Activated CD4-positive, alpha-beta T cell treated with anti-CD3 and anti-CD28 coated beads, Interleukin-2, amount 50 U/mL, for 1 hour (primary cell): Measurements from ENCODE around the gene DDX51.
"Not testable (repeated sequence)": the region's sequence is repeated elsewhere in the genome, so short reads cannot be mapped to it uniquely, and the experiment has no call there.

Source experiments
- DNase-seq: peaks from one replicate; pipeline ENCODE4 v3.0.0-alpha.2; 2020

DDX51 gene

GRCh38 chr12:132152953-132153352 lies 8.8 kb upstream of the DDX51 start:
- no peak for DNase-seq

GRCh38 chr12:132152411-132152821 lies 8.3 kb upstream of the DDX51 start:
- no peak for DNase-seq

GRCh38 chr12:132151766-132152410 lies 7.8 kb upstream of the DDX51 start:
- DNase-seq, result no peak

- no peak for DNase-seq
Observed at GRCh38 chr12:132151145-132151765, 7.1 kb upstream of the DDX51 start.

GRCh38 chr12:132150780-132151144 lies 6.6 kb upstream of the DDX51 start:
- no peak for DNase-seq

GRCh38 chr12:132149526-132149925 lies 5.4 kb upstream of the DDX51 start:
- DNase-seq, result not testable (repeated sequence)

GRCh38 chr12:132148368-132149045 lies 4.4 kb upstream of the DDX51 start:
- no peak for DNase-seq

GRCh38 chr12:132147423-132148367 lies 3.6 kb upstream of the DDX51 start:
- no peak for DNase-seq

- no peak for DNase-seq
Observed at GRCh38 chr12:132146772-132147422, 2.8 kb upstream of the DDX51 start.

- DNase-seq, result no peak
Observed at GRCh38 chr12:132146098-132146497, 2.0 kb upstream of the DDX51 start.

GRCh38 chr12:132145334-132145733 lies 1.2 kb upstream of the DDX51 start:
- no peak for DNase-seq

GRCh38 chr12:132144810-132145168 lies 670 bp upstream of the DDX51 start:
- no peak for DNase-seq

- DNase-seq, result peak; percentile 27
Observed at GRCh38 chr12:132143336-132144071, 615 bp downstream of the DDX51 start.

- DNase-seq, result no peak
Observed at GRCh38 chr12:132142679-132143335, 1.3 kb downstream of the DDX51 start.

- no peak for DNase-seq
Observed at GRCh38 chr12:132141976-132142678, 2.0 kb downstream of the DDX51 start.

GRCh38 chr12:132140918-132141841 lies 2.9 kb downstream of the DDX51 start:
- no peak for DNase-seq

GRCh38 chr12:132140501-132140900 lies 3.6 kb downstream of the DDX51 start:
- no peak for DNase-seq

- DNase-seq, result no peak
Observed at GRCh38 chr12:132139912-132140311, 4.2 kb downstream of the DDX51 start.
